ENCODE data around the gene FBXO21.

DNA sequence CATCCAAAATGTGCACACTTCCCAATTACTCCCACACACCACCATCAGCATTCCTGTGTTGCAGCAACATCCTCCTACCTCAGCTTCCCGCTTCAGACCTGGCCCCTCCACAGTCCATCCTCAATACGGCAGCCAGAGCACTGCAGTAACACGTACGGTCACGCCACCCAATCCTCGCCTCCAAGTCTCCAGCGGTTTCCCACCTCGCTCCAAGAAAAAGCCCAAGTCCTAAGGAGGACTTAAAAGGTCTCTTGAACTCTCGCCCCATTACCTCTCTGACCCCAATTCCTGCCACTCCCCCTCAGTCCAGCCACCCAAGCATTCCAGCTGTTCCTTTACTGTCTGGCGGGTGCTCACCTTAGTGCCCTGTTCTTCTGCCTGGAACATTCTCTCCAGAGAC, 12.0 kb downstream of the FBXO21 start:
- TF ChIP-seq, protein P1, sequence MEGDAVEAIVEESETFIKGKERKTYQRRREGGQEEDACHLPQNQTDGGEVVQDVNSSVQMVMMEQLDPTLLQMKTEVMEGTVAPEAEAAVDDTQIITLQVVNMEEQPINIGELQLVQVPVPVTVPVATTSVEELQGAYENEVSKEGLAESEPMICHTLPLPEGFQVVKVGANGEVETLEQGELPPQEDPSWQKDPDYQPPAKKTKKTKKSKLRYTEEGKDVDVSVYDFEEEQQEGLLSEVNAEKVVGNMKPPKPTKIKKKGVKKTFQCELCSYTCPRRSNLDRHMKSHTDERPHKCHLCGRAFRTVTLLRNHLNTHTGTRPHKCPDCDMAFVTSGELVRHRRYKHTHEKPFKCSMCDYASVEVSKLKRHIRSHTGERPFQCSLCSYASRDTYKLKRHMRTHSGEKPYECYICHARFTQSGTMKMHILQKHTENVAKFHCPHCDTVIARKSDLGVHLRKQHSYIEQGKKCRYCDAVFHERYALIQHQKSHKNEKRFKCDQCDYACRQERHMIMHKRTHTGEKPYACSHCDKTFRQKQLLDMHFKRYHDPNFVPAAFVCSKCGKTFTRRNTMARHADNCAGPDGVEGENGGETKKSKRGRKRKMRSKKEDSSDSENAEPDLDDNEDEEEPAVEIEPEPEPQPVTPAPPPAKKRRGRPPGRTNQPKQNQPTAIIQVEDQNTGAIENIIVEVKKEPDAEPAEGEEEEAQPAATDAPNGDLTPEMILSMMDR (IDR thresholded peaks at IDR 0.05; ENCODE audit: low read length) = no peak
- no peak for TF ChIP-seq EZH2 (IDR thresholded peaks at IDR 0.05; ENCODE audit: borderline replicate concordance, low read length)
